ENCODE measurements around the gene GPAT3.
"Not testable (repeated sequence)": the region's sequence is repeated elsewhere in the genome, so short reads cannot be mapped to it uniquely, and the experiment has no call there.

Gene GPAT3

GRCh38 chr4:83574247-83574646, 38.3 kb downstream of the GPAT3 start:
- Histone ChIP-seq H3K36me3 (ENCODE audit: insufficient read depth, low read length) (no peaks in the 10 kb centered on the region), H3K9ac (ENCODE audit: low read depth, low read length) (no peak overlapping the region), H3K4me1 (ENCODE audit: insufficient read depth, low read length) (no peaks in the 10 kb centered on the region), H3K4me3 (ENCODE audit: low read length) (no peak overlapping the region), H3K9me3 (ENCODE audit: insufficient read depth, low read depth, low read length) (no peaks in the 10 kb centered on the region), H3K27me3 (ENCODE audit: insufficient read depth, low read length) (no peaks in the 10 kb centered on the region), H3K27ac (ENCODE audit: low read depth, low read length) (no peak overlapping the region)
- 97% methylated on average over 2 of the region's 3 CpGs for WGBS

GRCh38 chr4:83576237-83576636, 40.3 kb downstream of the GPAT3 start:
- not testable (repeated sequence) for H3K27me3 ChIP-seq (ENCODE audit: insufficient read depth, low read length); H3K4me1 ChIP-seq (ENCODE audit: insufficient read depth, low read length); H3K9ac ChIP-seq (ENCODE audit: low read depth, low read length); H3K9me3 ChIP-seq (ENCODE audit: insufficient read depth, low read depth, low read length); H3K4me3 ChIP-seq (ENCODE audit: low read length); H3K27ac ChIP-seq (ENCODE audit: low read depth, low read length); H3K36me3 ChIP-seq (ENCODE audit: insufficient read depth, low read length)
- WGBS = 91% methylated on average over 3 of the region's 3 CpGs

GRCh38 chr4:83581411-83582288, 45.7 kb downstream of the GPAT3 start:
- Histone ChIP-seq H3K27ac (ENCODE audit: low read depth, low read length) (no peak overlapping the region), H3K27me3 (ENCODE audit: insufficient read depth, low read length) (no peaks in the 10 kb centered on the region), H3K4me3 (ENCODE audit: low read length) (no peak overlapping the region), H3K9ac (ENCODE audit: low read depth, low read length) (no peak overlapping the region), H3K36me3 (ENCODE audit: insufficient read depth, low read length) (no peaks in the 10 kb centered on the region), H3K9me3 (ENCODE audit: insufficient read depth, low read depth, low read length) (no peaks in the 10 kb centered on the region), H3K4me1 (ENCODE audit: insufficient read depth, low read length) (no peaks in the 10 kb centered on the region)
- 94% methylated on average over 10 of the region's 10 CpGs for WGBS

GRCh38 chr4:83582289-83582785, 46.4 kb downstream of the GPAT3 start:
- Histone ChIP-seq H3K9ac (ENCODE audit: low read depth, low read length) (no peak overlapping the region), H3K27ac (ENCODE audit: low read depth, low read length) (no peak overlapping the region)

GRCh38 chr4:83585982-83586508, 50.1 kb downstream of the GPAT3 start:
- 89% methylated on average over 6 of the region's 6 CpGs for WGBS
- Histone ChIP-seq H3K4me1 (ENCODE audit: insufficient read depth, low read length) (peaks cover 13% of the 10 kb centered on the region), H3K27me3 (ENCODE audit: insufficient read depth, low read length) (no peaks in the 10 kb centered on the region), H3K27ac (ENCODE audit: low read depth, low read length) (no peak overlapping the region), H3K36me3 (ENCODE audit: insufficient read depth, low read length) (no peaks in the 10 kb centered on the region), H3K9ac (ENCODE audit: low read depth, low read length) (no peak overlapping the region), H3K9me3 (ENCODE audit: insufficient read depth, low read depth, low read length) (no peaks in the 10 kb centered on the region), H3K4me3 (ENCODE audit: low read length) (no peak overlapping the region)

More at GRCh38 chr4:83582289-83582785, 46.4 kb downstream of the GPAT3 start:
- Histone ChIP-seq H3K9me3 (ENCODE audit: insufficient read depth, low read depth, low read length) (no peaks in the 10 kb centered on the region), H3K4me3 (ENCODE audit: low read length) (no peak overlapping the region), H3K4me1 (ENCODE audit: insufficient read depth, low read length) (no peaks in the 10 kb centered on the region), H3K36me3 (ENCODE audit: insufficient read depth, low read length) (no peaks in the 10 kb centered on the region), H3K27me3 (ENCODE audit: insufficient read depth, low read length) (no peaks in the 10 kb centered on the region)
- WGBS = 88% methylated on average over 7 of the region's 7 CpGs

GRCh38 chr4:83589279-83589678, 53.4 kb downstream of the GPAT3 start:
- H3K4me3 ChIP-seq (ENCODE audit: low read length) = no peak overlapping the region
- no peak overlapping the region for H3K9ac ChIP-seq (ENCODE audit: low read depth, low read length)
- no peak overlapping the region for H3K27ac ChIP-seq (ENCODE audit: low read depth, low read length)
- H3K36me3 ChIP-seq (ENCODE audit: insufficient read depth, low read length) = no peaks in the 10 kb centered on the region
- no peaks in the 10 kb centered on the region for H3K9me3 ChIP-seq (ENCODE audit: insufficient read depth, low read depth, low read length)
- H3K4me1 ChIP-seq (ENCODE audit: insufficient read depth, low read length) = peaks cover 13% of the 10 kb centered on the region
- WGBS = 72% methylated on average over 3 of the region's 3 CpGs
- no peaks in the 10 kb centered on the region for H3K27me3 ChIP-seq (ENCODE audit: insufficient read depth, low read length)

GRCh38 chr4:83591056-83591455, 55.1 kb downstream of the GPAT3 start:
- H3K27ac ChIP-seq (ENCODE audit: low read depth, low read length) = no peak overlapping the region
- WGBS = 95% methylated on average over 2 of the region's 4 CpGs
- no peaks in the 10 kb centered on the region for H3K27me3 ChIP-seq (ENCODE audit: insufficient read depth, low read length)
- no peak overlapping the region for H3K9ac ChIP-seq (ENCODE audit: low read depth, low read length)
- H3K4me3 ChIP-seq (ENCODE audit: low read length) = no peak overlapping the region
- no peaks in the 10 kb centered on the region for H3K9me3 ChIP-seq (ENCODE audit: insufficient read depth, low read depth, low read length)
- no peaks in the 10 kb centered on the region for H3K36me3 ChIP-seq (ENCODE audit: insufficient read depth, low read length)
- peaks cover 13% of the 10 kb centered on the region for H3K4me1 ChIP-seq (ENCODE audit: insufficient read depth, low read length)

GRCh38 chr4:83591730-83592129, 55.8 kb downstream of the GPAT3 start:
- 90% methylated on average over 1 of the region's 1 CpG for WGBS
- H3K9me3 ChIP-seq (ENCODE audit: insufficient read depth, low read depth, low read length) = no peaks in the 10 kb centered on the region
- H3K4me3 ChIP-seq (ENCODE audit: low read length) = no peak overlapping the region
- H3K27me3 ChIP-seq (ENCODE audit: insufficient read depth, low read length) = no peaks in the 10 kb centered on the region
- peaks cover 13% of the 10 kb centered on the region for H3K4me1 ChIP-seq (ENCODE audit: insufficient read depth, low read length)
- no peak overlapping the region for H3K27ac ChIP-seq (ENCODE audit: low read depth, low read length)
- no peaks in the 10 kb centered on the region for H3K36me3 ChIP-seq (ENCODE audit: insufficient read depth, low read length)
- H3K9ac ChIP-seq (ENCODE audit: low read depth, low read length) = no peak overlapping the region

GRCh38 chr4:83599183-83599582, 63.3 kb downstream of the GPAT3 start:
- WGBS = no CpG with 5 or more reads among the region's 1 CpG
- Histone ChIP-seq H3K27me3 (ENCODE audit: insufficient read depth, low read length) (no peaks in the 10 kb centered on the region), H3K4me3 (ENCODE audit: low read length) (no peak overlapping the region)

GRCh38 chr4:83603129-83603528, 67.2 kb downstream of the GPAT3 start:
- H3K27ac ChIP-seq (ENCODE audit: low read depth, low read length) = no peak overlapping the region

More at GRCh38 chr4:83599183-83599582, 63.3 kb downstream of the GPAT3 start:
- H3K4me1 ChIP-seq (ENCODE audit: insufficient read depth, low read length) = no peaks in the 10 kb centered on the region
- H3K9me3 ChIP-seq (ENCODE audit: insufficient read depth, low read depth, low read length) = no peaks in the 10 kb centered on the region
- no peak overlapping the region for H3K27ac ChIP-seq (ENCODE audit: low read depth, low read length)
- no peak overlapping the region for H3K9ac ChIP-seq (ENCODE audit: low read depth, low read length)
- no peaks in the 10 kb centered on the region for H3K36me3 ChIP-seq (ENCODE audit: insufficient read depth, low read length)

GRCh38 chr4:83604321-83604720, 68.4 kb downstream of the GPAT3 start:
- H3K27me3 ChIP-seq (ENCODE audit: insufficient read depth, low read length) = no peaks in the 10 kb centered on the region
- no peaks in the 10 kb centered on the region for H3K36me3 ChIP-seq (ENCODE audit: insufficient read depth, low read length)
- 100% methylated on average over 2 of the region's 2 CpGs for WGBS
- H3K9me3 ChIP-seq (ENCODE audit: insufficient read depth, low read depth, low read length) = no peaks in the 10 kb centered on the region
- no peak overlapping the region for H3K27ac ChIP-seq (ENCODE audit: low read depth, low read length)
- H3K4me1 ChIP-seq (ENCODE audit: insufficient read depth, low read length) = peaks cover 13% of the 10 kb centered on the region; the same call in 1 of the 2 replicates
- no peak overlapping the region for H3K9ac ChIP-seq (ENCODE audit: low read depth, low read length)
- H3K4me3 ChIP-seq (ENCODE audit: low read length) = no peak overlapping the region

More at GRCh38 chr4:83603129-83603528, 67.2 kb downstream of the GPAT3 start:
- Histone ChIP-seq H3K9me3 (ENCODE audit: insufficient read depth, low read depth, low read length) (no peaks in the 10 kb centered on the region), H3K36me3 (ENCODE audit: insufficient read depth, low read length) (no peaks in the 10 kb centered on the region), H3K27me3 (ENCODE audit: insufficient read depth, low read length) (no peaks in the 10 kb centered on the region), H3K9ac (ENCODE audit: low read depth, low read length) (no peak overlapping the region), H3K4me1 (ENCODE audit: insufficient read depth, low read length) (peaks cover 13% of the 10 kb centered on the region; the same call in 1 of the 2 replicates), H3K4me3 (ENCODE audit: low read length) (no peak overlapping the region)
- WGBS = 97% methylated on average over 3 of the region's 3 CpGs

Measured in HUES64 (cell line).